ENCODE data around the gene DRG1. TPM values are rescaled to one million over a fixed set of nuclear protein-coding genes. Genes with fewer than 3 reads are reported as not detected.

The DRG1 gene
- polyA plus RNA-seq, 3 donors, result 77.8 to 82.8 (median 79.7) TPM

Other genes starting within 250 kb of the DRG1 start
- 10 to 100 TPM; 52.6 to 56.8 (median 53.1) TPM for gene RNF185, start 239.4 kb upstream of the DRG1 start, polyA plus RNA-seq (ENCODE audit: insufficient read length in 3 of 3)
- gene LIMK2, start 187.3 kb upstream of the DRG1 start, polyA plus RNA-seq (ENCODE audit: insufficient read length in 3 of 3), result 10 to 100 TPM; 47.6 to 68.8 (median 67.3) TPM
- 10 to 100 TPM; 11.3 to 14.9 (median 14.5) TPM for gene PIK3IP1, start 107.1 kb upstream of the DRG1 start, polyA plus RNA-seq (ENCODE audit: insufficient read length in 3 of 3)
- gene PATZ1, start 53.3 kb upstream of the DRG1 start, polyA plus RNA-seq (ENCODE audit: insufficient read length in 3 of 3), result 10 to 100 TPM; 78.5 to 84.4 (median 81.1) TPM
- 10 to 100 TPM; 45.0 to 51.3 (median 50.9) TPM for gene EIF4ENIF1, start 90.2 kb downstream of the DRG1 start, polyA plus RNA-seq (ENCODE audit: insufficient read length in 3 of 3)
- 10 to 100 TPM; 20.8 to 38.5 (median 35.1) TPM for gene SFI1, start 96.9 kb downstream of the DRG1 start, polyA plus RNA-seq (ENCODE audit: insufficient read length in 3 of 3)